Astrocyte (in vitro differentiated cells and primary cell): ENCODE measurements around the gene HRH4. TPM values are rescaled to one million over a fixed set of nuclear protein-coding genes. Genes with fewer than 3 reads are reported as not detected.

Experiments
- DNase-seq: peaks from one replicate; pipeline ENCODE4 v3.0.0-alpha.2; 2010; ENCODE audit warnings: low read depth
- FAIRE-seq: peaks from 2 replicates; lab custom pipeline; 2011; peaks lifted over from hg19 to GRCh38; lab: Jason Lieb, UNC
- H2AFZ ChIP-seq: 2 replicates; pipeline ENCODE4 v1.6.0; 2012; ENCODE audit warnings: low read depth, low read length, inconsistent platforms
- H3K27ac ChIP-seq: 2 replicates; pipeline ENCODE4 v1.5.1; 2011; ENCODE audit warnings: low read depth, low read length, inconsistent platforms
- H3K27me3 ChIP-seq: 2 replicates; pipeline ENCODE4 v1.6.0; 2011; ENCODE audit warnings: low read length, inconsistent platforms; ENCODE audit not compliant: insufficient read depth
- H3K36me3 ChIP-seq: 2 replicates; pipeline ENCODE4 v1.5.1; 2011; ENCODE audit warnings: low read length, inconsistent platforms; ENCODE audit not compliant: insufficient read depth
- H3K4me1 ChIP-seq: 2 replicates; pipeline ENCODE4 v1.5.1; 2011; ENCODE audit warnings: low read length, inconsistent platforms; ENCODE audit not compliant: insufficient read depth
- H3K4me2 ChIP-seq: 2 replicates; pipeline ENCODE4 v1.6.0; 2012; ENCODE audit warnings: low read length, inconsistent platforms
- H3K4me3 ChIP-seq: 2 replicates; pipeline ENCODE4 v1.5.1; 2011; ENCODE audit warnings: low read depth, mild to moderate bottlenecking, low read length, inconsistent platforms; ENCODE audit not compliant: insufficient read depth
- H3K79me2 ChIP-seq: 2 replicates; pipeline ENCODE4 v1.6.0; 2012; ENCODE audit warnings: mild to moderate bottlenecking, low read length, inconsistent platforms; ENCODE audit not compliant: insufficient read depth
- H3K9ac ChIP-seq: 2 replicates; pipeline ENCODE4 v1.6.0; 2012; ENCODE audit warnings: mild to moderate bottlenecking, low read length, inconsistent platforms
- H3K9me3 ChIP-seq: 2 replicates; pipeline ENCODE4 v1.5.1; 2012; ENCODE audit warnings: low read depth, mild to moderate bottlenecking, low read length, inconsistent platforms; ENCODE audit not compliant: insufficient read depth
- H4K20me1 ChIP-seq: 2 replicates; pipeline ENCODE4 v1.6.0; 2012; ENCODE audit warnings: low read length, inconsistent platforms; ENCODE audit not compliant: insufficient read depth
- H3K27ac Mint-ChIP-seq: one replicate; pipeline ENCODE4 v1.8.0; 2021; ENCODE audit warnings: mild to moderate bottlenecking, mixed read lengths; ENCODE audit not compliant: unreplicated experiment
- H3K27me3 Mint-ChIP-seq: one replicate; pipeline ENCODE4 v1.8.0; 2021; ENCODE audit warnings: low read depth, mixed read lengths; ENCODE audit not compliant: unreplicated experiment
- H3K36me3 Mint-ChIP-seq: one replicate; pipeline ENCODE4 v1.8.0; 2021; ENCODE audit warnings: low read depth, mixed read lengths; ENCODE audit not compliant: unreplicated experiment
- H3K4me1 Mint-ChIP-seq: one replicate; pipeline ENCODE4 v1.8.0; 2021; ENCODE audit warnings: low read depth, mixed read lengths; ENCODE audit not compliant: unreplicated experiment
- H3K4me3 Mint-ChIP-seq: one replicate; pipeline ENCODE4 v1.8.0; 2021; ENCODE audit warnings: mild to moderate bottlenecking, moderate library complexity, mixed read lengths; ENCODE audit not compliant: unreplicated experiment
- H3K9me3 Mint-ChIP-seq: one replicate; pipeline ENCODE4 v1.8.0; 2021; ENCODE audit warnings: mild to moderate bottlenecking, mixed read lengths; ENCODE audit not compliant: unreplicated experiment
- CTCF ChIP-seq: IDR thresholded peaks from 2 replicates; pipeline ENCODE4 v1.5.1; 2011; ENCODE audit warnings: low read depth, mild to moderate bottlenecking, inconsistent platforms, low read length, moderate library complexity; ENCODE audit not compliant: insufficient read depth
- EZH2 ChIP-seq: IDR thresholded peaks from 2 replicates; pipeline ENCODE4 v1.6.1; 2012; ENCODE audit warnings: mild to moderate bottlenecking, low read length, inconsistent platforms; ENCODE audit not compliant: insufficient read depth
- total RNA-seq: library from RNA; stranded (reverse); gene quantifications from 2 replicates; pipeline ENCODE4 v1.2.1, GENCODE V29; 2021

HRH4 gene
- total RNA-seq, 1 donor from 2014 or later = 0.25 TPM

- TF ChIP-seq EZH2 (no peak), CTCF (no peak)
- Histone ChIP-seq H3K36me3 (no peaks in the 10 kb centered on the region), H3K9me3 (no peaks in the 10 kb centered on the region), H3K9ac (no peak overlapping the region), H3K4me2 (no peak overlapping the region), H4K20me1 (no peaks in the 10 kb centered on the region), H3K79me2 (no peaks in the 10 kb centered on the region), H3K4me3 (no peak overlapping the region), H3K27ac (no peak overlapping the region), H3K27me3 (no peaks in the 10 kb centered on the region), H3K4me1 (no peaks in the 10 kb centered on the region), H2AFZ (no peak overlapping the region)
- H3K4me3 Mint-ChIP-seq = no peak overlapping the region
- H3K27me3 Mint-ChIP-seq = no peaks in the 10 kb centered on the region
- no peak for DNase-seq
- H3K27ac Mint-ChIP-seq = no peak overlapping the region
- no peaks in the 10 kb centered on the region for H3K4me1 Mint-ChIP-seq
- H3K9me3 Mint-ChIP-seq = no peaks in the 10 kb centered on the region
- no peaks in the 10 kb centered on the region for H3K36me3 Mint-ChIP-seq
- no peak for FAIRE-seq
Observed at GRCh38 chr18:24465486-24465885, 5.0 kb downstream of the HRH4 start.

GRCh38 chr18:24466771-24467170 is 6.3 kb downstream of the HRH4 start:
- Histone ChIP-seq H4K20me1 (no peaks in the 10 kb centered on the region), H3K4me3 (no peak overlapping the region), H3K9me3 (no peaks in the 10 kb centered on the region), H3K9ac (no peak overlapping the region), H3K79me2 (no peaks in the 10 kb centered on the region), H3K4me2 (no peak overlapping the region), H2AFZ (no peak overlapping the region), H3K27me3 (no peaks in the 10 kb centered on the region), H3K27ac (no peak overlapping the region), H3K36me3 (no peaks in the 10 kb centered on the region), H3K4me1 (no peaks in the 10 kb centered on the region)
- Mint-ChIP-seq H3K27ac (no peak overlapping the region), H3K27me3 (no peaks in the 10 kb centered on the region), H3K4me3 (no peak overlapping the region), H3K4me1 (no peaks in the 10 kb centered on the region), H3K9me3 (no peaks in the 10 kb centered on the region), H3K36me3 (no peaks in the 10 kb centered on the region)
- DNase-seq = no peak
- TF ChIP-seq CTCF (no peak), EZH2 (no peak)
- FAIRE-seq = no peak

- Histone ChIP-seq H4K20me1 (no peaks in the 10 kb centered on the region), H3K4me1 (no peaks in the 10 kb centered on the region), H3K27ac (no peak overlapping the region), H3K79me2 (no peaks in the 10 kb centered on the region), H3K4me3 (no peak overlapping the region), H3K36me3 (no peaks in the 10 kb centered on the region), H3K9ac (no peak overlapping the region), H3K27me3 (no peaks in the 10 kb centered on the region), H3K4me2 (no peak overlapping the region), H3K9me3 (no peaks in the 10 kb centered on the region), H2AFZ (no peak overlapping the region)
- no peaks in the 10 kb centered on the region for H3K27me3 Mint-ChIP-seq
- H3K36me3 Mint-ChIP-seq = no peaks in the 10 kb centered on the region
- H3K27ac Mint-ChIP-seq = no peak overlapping the region
- H3K4me3 Mint-ChIP-seq = no peak overlapping the region
- peaks cover 5% of the 10 kb centered on the region for H3K4me1 Mint-ChIP-seq
- H3K9me3 Mint-ChIP-seq = no peaks in the 10 kb centered on the region
- TF ChIP-seq EZH2 (no peak), CTCF (no peak)
- DNase-seq = no peak
- no peak for FAIRE-seq
Observed at GRCh38 chr18:24470022-24470618, 9.7 kb downstream of the HRH4 start.
